Activated naive CD4-positive, alpha-beta T cell (primary cell): ENCODE data around the gene DYNLT3.
A peak's percentile ranks its signal among the peaks of the same experiment; 100 is the strongest.

Source experiments
- DNase-seq, 4 experiments: peaks; one replicate each; lab custom pipeline; 2025; lab: John Stamatoyannopoulos, UW

The DYNLT3 gene

GRCh38 chrX:37844622-37845021 is 2.7 kb downstream of the DYNLT3 start:
- DNase-seq, result no peak

GRCh38 chrX:37840931-37841330 is 6.4 kb downstream of the DYNLT3 start:
- no peak for DNase-seq

- DNase-seq, result no peak
Observed at GRCh38 chrX:37834937-37835336, 12.4 kb downstream of the DYNLT3 start.

GRCh38 chrX:37830371-37830770 is 17.0 kb downstream of the DYNLT3 start:
- DNase-seq, result no peak

- DNase-seq, result no peak
Observed at GRCh38 chrX:37829721-37830120, 17.6 kb downstream of the DYNLT3 start.

- peak in 2 of 4 experiments; percentile 16 for DNase-seq
Observed at GRCh38 chrX:37825215-37825842, 22.0 kb downstream of the DYNLT3 start.

- no peak for DNase-seq
Observed at GRCh38 chrX:37824491-37825214, 22.7 kb downstream of the DYNLT3 start.

- no peak for DNase-seq
Observed at GRCh38 chrX:37820646-37821045, 26.7 kb downstream of the DYNLT3 start.

GRCh38 chrX:37818031-37818430 is 29.3 kb downstream of the DYNLT3 start:
- no peak for DNase-seq

GRCh38 chrX:37817579-37817978 is 29.8 kb downstream of the DYNLT3 start:
- DNase-seq, result no peak

- no peak for DNase-seq
Observed at GRCh38 chrX:37817176-37817575, 30.2 kb downstream of the DYNLT3 start.

- DNase-seq, result no peak
Observed at GRCh38 chrX:37816766-37817165, 30.6 kb downstream of the DYNLT3 start.

GRCh38 chrX:37815366-37815765 is 32.0 kb downstream of the DYNLT3 start:
- DNase-seq, result no peak

- no peak for DNase-seq
Observed at GRCh38 chrX:37813570-37813969, 33.8 kb downstream of the DYNLT3 start.

- no peak for DNase-seq
Observed at GRCh38 chrX:37812110-37812509, 35.3 kb downstream of the DYNLT3 start.

- DNase-seq, result no peak
Observed at GRCh38 chrX:37809970-37810369, 37.4 kb downstream of the DYNLT3 start.

GRCh38 chrX:37803057-37803456 is 44.3 kb downstream of the DYNLT3 start:
- DNase-seq, result no peak

GRCh38 chrX:37802028-37802427 is 45.3 kb downstream of the DYNLT3 start:
- DNase-seq, result no peak

- DNase-seq, result no peak
Observed at GRCh38 chrX:37800717-37801116, 46.7 kb downstream of the DYNLT3 start.

- no peak for DNase-seq
Observed at GRCh38 chrX:37799936-37800335, 47.4 kb downstream of the DYNLT3 start.

GRCh38 chrX:37796805-37797204 is 50.6 kb downstream of the DYNLT3 start:
- no peak for DNase-seq

GRCh38 chrX:37796310-37796709 is 51.1 kb downstream of the DYNLT3 start:
- no peak for DNase-seq
